Thymus (tissue), 11 donors: ENCODE results near the gene ELL2. TPM values are rescaled to one million over a fixed set of nuclear protein-coding genes. Genes with fewer than 3 reads are reported as not detected.
"Not testable (repeated sequence)": the region's sequence is repeated elsewhere in the genome, so short reads cannot be mapped to it uniquely, and the experiment has no call there.

Experiments
- DNase-seq, 9 donors: peaks; one replicate each; pipeline ENCODE4 v3.0.0-alpha.2; 2013; ENCODE audit warnings: low spot score in 9 of 9, low read depth in 6 of 9, missing footprints in 1 of 9
- H3K27ac ChIP-seq, 2 donors: one replicate each; pipeline ENCODE4 v1.5.1; 2013; ENCODE audit warnings: control low read depth in 1 of 2, low read depth in 1 of 2, low read length in 1 of 2, mild to moderate bottlenecking in 1 of 2, moderate library complexity in 1 of 2
- H3K27me3 ChIP-seq, 2 donors: one replicate each; pipeline ENCODE4 v1.5.1; 2013; ENCODE audit warnings: low read length in 1 of 2; ENCODE audit not compliant: control insufficient read depth in 2 of 2, insufficient read depth in 1 of 2
- H3K36me3 ChIP-seq, 2 donors: one replicate each; pipeline ENCODE4 v1.5.1; 2013; ENCODE audit warnings: low read length in 1 of 2, mild to moderate bottlenecking in 1 of 2, moderate library complexity in 1 of 2; ENCODE audit not compliant: control insufficient read depth in 2 of 2, insufficient read depth in 2 of 2
- H3K4me1 ChIP-seq, 2 donors: one replicate each; pipeline ENCODE4 v1.5.1; 2013; ENCODE audit warnings: low read length in 2 of 2; ENCODE audit not compliant: control insufficient read depth in 2 of 2, insufficient read depth in 2 of 2
- H3K4me3 ChIP-seq, 2 donors: one replicate each; pipeline ENCODE4 v1.5.1; 2013; ENCODE audit warnings: low read length in 2 of 2, control low read depth in 1 of 2, mild to moderate bottlenecking in 1 of 2
- H3K9me3 ChIP-seq, 2 donors: one replicate each; pipeline ENCODE4 v1.5.1; 2013; ENCODE audit warnings: low read length in 1 of 2, mild to moderate bottlenecking in 1 of 2; ENCODE audit not compliant: control insufficient read depth in 2 of 2, insufficient read depth in 1 of 2
- WGBS: extraction: QIAGEN DNeasy Blood & Tissue Kit; methylation state at CpG from one replicate; pipeline ENCODE4 v1.1.7; 2013; 5-methylcytosine and 5-hydroxymethylcytosine counted together
- polyA plus RNA-seq: library from polyadenylated mRNA; stranded (reverse); fragments of 200-250 nt; gene quantifications from one replicate; pipeline ENCODE4 v1.2.3, GENCODE V29; 2013
- total RNA-seq: library from RNA; stranded (reverse); fragments of 120-200 nt; gene quantifications from one replicate; pipeline ENCODE4 v1.2.4, GENCODE V29; 2013
- donor health status: healthy.

The ELL2 gene
- total and polyA plus RNA-seq, 2 donors = 9.3 to 22.5 TPM

DNA sequence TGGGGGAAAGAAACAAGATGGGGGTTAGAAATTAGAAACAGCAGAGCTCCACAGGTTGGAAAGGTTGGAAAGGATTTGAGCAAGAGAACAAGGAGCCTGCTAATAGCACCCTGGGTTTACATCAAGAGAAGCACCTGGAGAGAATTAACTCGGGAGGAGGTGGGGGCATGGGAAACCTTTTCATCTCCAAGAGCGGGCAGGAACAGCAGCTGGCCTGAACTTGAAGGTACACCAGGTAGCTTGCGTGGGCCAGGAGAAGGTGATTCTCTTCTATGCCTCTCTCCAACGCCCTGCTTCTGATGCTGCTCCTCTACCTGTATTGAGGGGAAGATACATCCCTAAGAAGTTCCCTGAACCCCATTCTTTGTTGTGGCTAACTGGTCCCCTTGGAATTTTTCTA lies 102.0 kb downstream of the ELL2 start:
- Histone ChIP-seq H3K27ac (no peak overlapping the region), H3K9me3 (no peaks in the 10 kb centered on the region), H3K4me1 (peaks cover 0 to 21% of the 10 kb centered on the region in 2 donors), H3K27me3 (no peaks in the 10 kb centered on the region), H3K36me3 (no peaks in the 10 kb centered on the region), H3K4me3 (no peak overlapping the region)
- DNase-seq = no peak
- WGBS = 95% methylated on average over 4 of the region's 4 CpGs

DNA sequence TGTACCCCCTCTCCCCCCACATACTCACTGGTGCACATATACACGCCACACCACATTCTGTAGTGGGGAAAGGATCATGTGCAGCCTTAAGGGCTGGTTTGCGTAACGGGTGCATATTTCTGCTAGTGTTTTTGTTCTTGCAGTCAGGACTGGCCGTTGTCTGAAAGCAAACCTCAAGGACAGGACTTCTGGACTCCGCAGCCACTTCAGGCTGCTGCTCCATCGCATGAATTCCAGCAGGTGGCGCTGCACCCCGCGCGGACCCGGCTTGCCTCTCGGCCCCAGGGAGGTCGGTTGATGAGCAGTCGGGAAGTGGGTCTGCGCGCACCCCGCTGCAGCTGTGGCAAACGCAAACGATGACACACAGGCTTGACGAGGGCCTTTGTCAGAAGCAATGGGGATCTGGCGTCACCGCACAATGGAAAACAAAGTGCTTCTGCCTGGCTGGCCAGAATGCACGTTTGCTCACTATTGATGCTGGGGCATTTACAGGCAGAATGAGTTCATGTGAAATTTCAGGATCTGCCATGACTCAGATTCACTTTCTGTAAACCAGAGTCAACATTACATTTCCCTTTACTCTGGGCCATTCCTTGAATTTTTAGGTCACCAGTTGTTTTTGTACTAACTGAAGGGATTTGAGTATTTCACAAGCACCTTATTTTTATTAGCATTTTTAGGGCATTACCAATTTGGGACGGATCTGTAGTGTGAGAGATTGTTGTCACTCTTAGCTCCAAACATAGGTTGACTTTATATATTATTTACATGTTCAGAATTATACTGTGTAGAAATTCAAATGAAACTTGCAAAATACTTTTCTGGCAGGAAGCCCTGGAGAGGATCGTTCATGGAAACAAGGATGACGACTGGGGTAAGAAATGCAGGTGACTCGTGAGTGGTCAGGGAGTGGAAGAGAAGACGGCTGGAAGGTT lies 102.7 kb downstream of the ELL2 start:
- H3K27ac ChIP-seq = no peak overlapping the region
- peaks cover 0 to 21% of the 10 kb centered on the region in 2 donors for H3K4me1 ChIP-seq
- no peaks in the 10 kb centered on the region for H3K36me3 ChIP-seq
- no peak overlapping the region for H3K4me3 ChIP-seq
- WGBS = 21% methylated on average over 28 of the region's 28 CpGs
- peak in 8 of 9 donors; percentile 74 to 92 (median 82) for DNase-seq
- H3K9me3 ChIP-seq = no peaks in the 10 kb centered on the region
- no peaks in the 10 kb centered on the region for H3K27me3 ChIP-seq

DNA sequence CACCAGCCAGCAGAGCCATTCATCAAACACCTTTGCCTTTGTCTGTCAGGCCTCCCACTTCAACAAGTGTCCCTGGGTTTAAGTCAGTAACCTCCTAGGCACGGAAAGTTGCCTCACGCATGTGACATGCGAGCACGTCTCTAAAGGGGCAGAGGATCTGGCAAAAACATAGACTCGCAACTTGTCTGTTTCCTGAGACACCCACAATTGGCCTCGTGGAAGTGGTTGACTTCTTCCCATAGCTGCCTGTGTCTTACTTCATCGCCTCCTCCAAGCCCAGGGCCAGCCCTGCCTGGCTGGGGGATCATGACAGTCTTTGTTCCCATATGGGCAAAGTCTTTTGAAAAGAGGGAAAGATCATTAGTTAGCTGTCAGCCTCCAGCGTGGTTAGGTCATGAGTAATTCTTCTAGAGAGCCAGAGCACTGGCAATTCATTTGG lies 103.6 kb downstream of the ELL2 start:
- Histone ChIP-seq H3K27me3 (no peaks in the 10 kb centered on the region), H3K36me3 (no peaks in the 10 kb centered on the region), H3K4me3 (no peak overlapping the region), H3K9me3 (no peaks in the 10 kb centered on the region), H3K27ac (no peak overlapping the region), H3K4me1 (peaks cover 0 to 15% of the 10 kb centered on the region in 2 donors)
- WGBS = 85% methylated on average over 8 of the region's 8 CpGs
- DNase-seq = no peak

DNA sequence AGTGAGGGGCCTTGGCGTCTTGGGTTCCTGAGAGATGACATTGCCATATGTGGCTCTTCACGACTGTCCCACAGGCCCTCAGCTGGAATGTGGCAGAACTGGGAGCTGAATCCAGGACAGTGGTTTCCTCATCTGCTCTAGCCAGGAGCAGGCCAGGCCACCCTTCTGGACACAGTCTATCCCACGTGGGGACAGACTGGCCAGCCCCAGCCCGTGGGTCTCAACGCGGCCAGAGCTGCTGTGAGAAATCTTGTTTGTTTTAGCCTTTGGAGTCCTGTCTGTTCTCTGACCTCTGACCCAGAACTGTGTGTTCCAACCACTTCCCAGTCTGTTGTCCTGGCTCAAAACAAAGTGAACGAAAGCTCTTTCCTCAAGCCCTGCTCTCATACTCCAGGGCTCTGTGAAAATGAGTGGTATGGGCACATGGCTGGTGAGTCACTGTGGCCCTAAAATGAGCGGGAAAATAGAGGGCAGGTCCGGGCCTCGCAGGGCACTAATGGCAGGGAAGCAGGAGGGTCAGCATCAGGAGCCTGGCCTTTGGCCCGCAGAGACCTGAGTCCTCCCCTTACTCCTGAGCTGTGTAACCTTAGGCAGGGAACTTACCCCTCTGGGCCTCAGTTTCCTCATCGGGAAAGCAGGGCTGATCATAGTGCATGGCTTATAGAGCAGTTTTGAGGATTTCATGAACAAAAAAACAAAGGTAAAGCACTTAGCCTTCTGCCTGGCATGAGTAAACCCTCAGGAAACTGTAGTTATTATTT lies 104.3 kb downstream of the ELL2 start:
- no peak overlapping the region for H3K4me3 ChIP-seq
- peaks cover 0 to 13% of the 10 kb centered on the region in 2 donors for H3K4me1 ChIP-seq
- no peaks in the 10 kb centered on the region for H3K9me3 ChIP-seq
- WGBS = 95% methylated on average over 12 of the region's 12 CpGs
- H3K27me3 ChIP-seq = no peaks in the 10 kb centered on the region
- no peak overlapping the region for H3K27ac ChIP-seq
- DNase-seq = no peak
- no peaks in the 10 kb centered on the region for H3K36me3 ChIP-seq

DNA sequence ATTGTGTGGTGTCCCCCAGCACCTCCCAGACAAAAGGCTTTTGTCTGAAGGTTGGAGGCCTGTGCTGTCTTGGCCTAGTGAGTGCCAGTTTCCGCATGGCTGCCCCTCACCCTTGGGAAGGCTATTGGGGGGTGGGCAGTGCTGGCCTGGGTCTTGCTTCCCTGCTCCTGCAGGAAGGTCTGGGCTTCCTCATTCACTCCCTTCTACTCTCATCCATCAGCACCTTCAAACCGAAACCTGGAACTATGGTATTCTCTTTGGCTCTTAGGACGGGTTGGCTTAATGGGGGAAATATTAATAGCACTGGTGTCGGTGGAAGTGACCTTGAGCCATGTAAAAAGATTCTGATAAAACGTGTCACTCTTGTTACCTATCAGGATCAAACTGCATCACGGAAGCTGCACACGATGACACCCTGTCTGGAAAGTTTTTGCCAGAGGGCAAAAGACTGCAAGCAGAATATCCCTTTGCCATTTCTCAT lies 105.1 kb downstream of the ELL2 start:
- H3K9me3 ChIP-seq = no peaks in the 10 kb centered on the region
- H3K27me3 ChIP-seq = no peaks in the 10 kb centered on the region
- WGBS = 96% methylated on average over 7 of the region's 7 CpGs
- DNase-seq = no peak
- no peak overlapping the region for H3K4me3 ChIP-seq
- no peaks in the 10 kb centered on the region for H3K36me3 ChIP-seq
- H3K4me1 ChIP-seq = peaks cover 0 to 13% of the 10 kb centered on the region in 2 donors
- H3K27ac ChIP-seq = no peak overlapping the region

DNA sequence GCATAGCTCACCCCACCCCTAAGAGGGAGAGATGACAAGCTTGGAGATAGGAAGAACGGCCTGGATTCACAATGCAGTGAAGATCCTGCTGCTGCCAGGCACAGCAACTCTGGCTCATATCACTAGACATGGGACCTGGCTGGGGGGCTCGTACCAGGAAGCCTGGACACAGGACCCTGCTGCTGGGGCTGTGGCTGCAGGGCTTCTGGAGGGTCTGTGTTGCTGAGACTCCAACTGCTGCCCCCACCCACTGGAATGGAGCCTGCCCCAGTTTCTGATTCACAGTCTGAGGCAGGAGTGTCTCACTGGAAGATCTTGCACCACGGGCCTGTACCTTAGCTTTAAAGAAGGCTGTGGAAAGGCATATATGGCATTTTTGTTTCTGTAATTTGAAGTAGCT lies 108.2 kb downstream of the ELL2 start:
- H3K4me1 ChIP-seq = peaks cover 0 to 2% of the 10 kb centered on the region in 2 donors
- WGBS = 93% methylated on average over 3 of the region's 3 CpGs
- H3K4me3 ChIP-seq = no peak overlapping the region
- H3K36me3 ChIP-seq = no peaks in the 10 kb centered on the region
- H3K9me3 ChIP-seq = no peaks in the 10 kb centered on the region
- no peak overlapping the region for H3K27ac ChIP-seq
- no peaks in the 10 kb centered on the region for H3K27me3 ChIP-seq
- DNase-seq = no peak

DNA sequence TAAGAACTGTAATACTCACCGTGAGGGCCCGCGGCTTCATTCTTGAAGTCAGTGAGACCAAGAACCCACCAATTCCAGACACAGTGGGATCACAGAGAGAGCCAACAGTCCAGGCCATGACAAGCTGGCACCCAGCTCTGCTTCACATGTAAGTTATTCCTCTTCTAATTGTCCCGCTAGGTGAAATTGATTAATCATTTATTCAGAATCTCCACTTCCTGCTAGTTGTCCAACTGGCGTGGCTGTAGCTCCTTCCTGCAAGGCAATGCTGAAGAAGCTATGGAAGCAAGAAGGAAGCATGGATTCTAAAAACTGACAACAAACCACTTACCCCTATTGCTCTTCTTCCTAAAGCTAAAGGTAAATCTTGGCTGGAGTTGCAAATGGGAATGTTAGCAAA lies 109.1 kb downstream of the ELL2 start:
- DNase-seq = no peak
- Histone ChIP-seq H3K27me3 (no peaks in the 10 kb centered on the region), H3K27ac (no peak overlapping the region), H3K9me3 (no peaks in the 10 kb centered on the region), H3K4me3 (no peak overlapping the region), H3K4me1 (no peaks in the 10 kb centered on the region), H3K36me3 (no peaks in the 10 kb centered on the region)
- 94% methylated on average over 5 of the region's 5 CpGs for WGBS

DNA sequence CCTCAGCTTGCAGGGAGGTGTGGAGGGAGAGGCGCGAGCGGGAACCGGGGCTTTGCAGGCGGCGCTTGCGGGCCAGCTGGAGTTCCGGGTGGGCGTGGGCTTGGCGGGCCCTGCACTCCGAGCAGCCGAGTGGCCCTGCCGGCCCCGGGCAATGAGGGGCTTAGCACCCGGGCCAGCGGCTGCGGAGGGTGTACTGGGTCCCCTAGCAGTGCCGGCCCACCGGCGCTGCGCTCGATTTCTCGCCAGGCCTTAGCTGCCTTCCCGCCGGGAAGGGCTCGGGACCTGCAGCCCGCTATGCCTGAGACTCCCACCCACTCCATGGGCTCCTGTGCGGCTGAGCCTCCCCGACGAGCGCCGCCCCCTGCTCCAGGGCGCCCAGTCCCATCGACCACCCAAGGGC lies 110.5 kb downstream of the ELL2 start:
- not testable (repeated sequence) for H3K4me3 ChIP-seq, DNase-seq, H3K4me1 ChIP-seq, H3K27me3 ChIP-seq, H3K27ac ChIP-seq, H3K36me3 ChIP-seq, H3K9me3 ChIP-seq
- 98% methylated on average over 34 of the region's 34 CpGs for WGBS

DNA sequence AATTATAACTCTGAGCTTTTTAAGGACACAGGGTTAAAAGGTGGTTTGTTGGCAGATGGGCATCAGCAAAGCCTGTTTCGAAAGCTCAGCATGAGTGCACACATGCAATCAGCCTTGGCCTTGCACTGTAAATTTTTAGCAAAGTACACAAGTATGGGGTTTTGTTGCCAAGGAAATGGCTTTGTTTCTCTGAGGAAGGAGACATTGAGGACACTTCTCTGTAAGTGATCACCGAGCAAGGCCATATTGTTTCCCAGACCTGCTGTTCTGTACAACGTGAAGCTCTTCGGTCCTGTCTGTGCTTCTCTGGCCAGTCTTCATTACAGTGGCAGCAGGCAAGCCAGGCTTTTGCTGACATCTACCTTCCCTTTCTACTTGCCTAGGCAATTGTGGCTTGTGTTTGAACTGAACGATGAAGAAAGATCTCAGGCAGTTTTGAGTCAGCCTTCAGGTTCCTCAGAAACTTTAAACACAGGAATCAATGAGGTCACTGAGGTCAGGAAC lies 111.2 kb downstream of the ELL2 start:
- no peak overlapping the region for H3K27ac ChIP-seq
- 95% methylated on average over 5 of the region's 5 CpGs for WGBS

More for the DNA sequence above, 111.2 kb downstream of the ELL2 start:
- no peak for DNase-seq
- H3K9me3 ChIP-seq = no peaks in the 10 kb centered on the region
- no peaks in the 10 kb centered on the region for H3K36me3 ChIP-seq
- no peaks in the 10 kb centered on the region for H3K27me3 ChIP-seq
- no peaks in the 10 kb centered on the region for H3K4me1 ChIP-seq
- H3K4me3 ChIP-seq = no peak overlapping the region
